DOHH2 (cell line): ENCODE results near the gene TFF1.

Experiments
- H3F3A ChIP-seq: fragments of 200-600 bp; sonication (generic), shearing (Covaris generic); 2 replicates; pipeline ENCODE4 v1.6.0; 2016; ENCODE audit warnings: antibody characterized with exemption, mild to moderate bottlenecking; ENCODE audit not compliant: control insufficient read depth, insufficient read depth
- H3K27ac ChIP-seq: fragments of 200-600 bp; sonication (generic); 2 replicates; pipeline ENCODE4 v1.5.1; 2014; ENCODE audit warnings: low read depth, mild to moderate bottlenecking, low read length, moderate library complexity
- H3K27me3 ChIP-seq: fragments of 200-600 bp; sonication (generic); 2 replicates; pipeline ENCODE4 v1.6.1; 2014; ENCODE audit warnings: mild to moderate bottlenecking, low read length, mixed read lengths; ENCODE audit not compliant: control insufficient read depth
- H3K36me3 ChIP-seq: fragments of 200-600 bp; sonication (generic); 2 replicates; pipeline ENCODE4 v1.6.1; 2014; ENCODE audit warnings: mild to moderate bottlenecking, low read length, moderate library complexity, mixed read lengths; ENCODE audit not compliant: control insufficient read depth
- H3K4me1 ChIP-seq: fragments of 200-600 bp; sonication (generic); 2 replicates; pipeline ENCODE4 v1.6.1; 2014; ENCODE audit warnings: mild to moderate bottlenecking, low read length, mixed read lengths; ENCODE audit not compliant: control insufficient read depth
- H3K4me2 ChIP-seq: fragments of 200-600 bp; sonication (generic); 2 replicates; pipeline ENCODE4 v1.6.0; 2014; ENCODE audit warnings: mild to moderate bottlenecking, low read length, moderate library complexity
- H3K4me3 ChIP-seq: fragments of 200-600 bp; sonication (generic); 2 replicates; pipeline ENCODE4 v1.5.1; 2014; ENCODE audit warnings: mild to moderate bottlenecking, low read length, mixed read lengths
- H3K79me2 ChIP-seq: fragments of 200-600 bp; sonication (generic); 2 replicates; pipeline ENCODE4 v1.6.1; 2014; ENCODE audit warnings: mild to moderate bottlenecking, low read length, mixed read lengths; ENCODE audit not compliant: control insufficient read depth
- H3K9me2 ChIP-seq: fragments of 200-600 bp; sonication (generic); replicated peaks from 2 replicates; pipeline ENCODE4 v1.6.1; 2014; ENCODE audit warnings: mild to moderate bottlenecking, low read length, mixed read lengths; ENCODE audit not compliant: control insufficient read depth
- H3K9me3 ChIP-seq: fragments of 200-600 bp; sonication (generic); 2 replicates; pipeline ENCODE4 v1.6.1; 2014; ENCODE audit warnings: antibody characterized with exemption, low read length, mixed read lengths; ENCODE audit not compliant: control insufficient read depth, insufficient read depth
- H4K20me1 ChIP-seq: fragments of 200-600 bp; sonication (generic); 2 replicates; pipeline ENCODE4 v1.6.0; 2014; ENCODE audit warnings: low read depth, mild to moderate bottlenecking, antibody characterized with exemption, low read length, moderate library complexity; ENCODE audit not compliant: control insufficient read depth, insufficient read depth
- EZH2phosphoT487 ChIP-seq: fragments of 200-600 bp; sonication (generic); IDR thresholded peaks from 2 replicates; pipeline ENCODE4 v1.6.1; 2017; ENCODE audit warnings: borderline replicate concordance, mild to moderate bottlenecking, antibody characterized with exemption, low read length, moderate library complexity, mixed read lengths
- TF ChIP-seq, protein P1 (sequence below): fragments of 200-600 bp; sonication (generic); IDR thresholded peaks from one replicate; pipeline ENCODE4 v1.5.1; 2014; ENCODE audit warnings: antibody characterized with exemption, mild to moderate bottlenecking, low read depth, low read length; ENCODE audit not compliant: poor library complexity, severe bottlenecking

Gene TFF1

DNA sequence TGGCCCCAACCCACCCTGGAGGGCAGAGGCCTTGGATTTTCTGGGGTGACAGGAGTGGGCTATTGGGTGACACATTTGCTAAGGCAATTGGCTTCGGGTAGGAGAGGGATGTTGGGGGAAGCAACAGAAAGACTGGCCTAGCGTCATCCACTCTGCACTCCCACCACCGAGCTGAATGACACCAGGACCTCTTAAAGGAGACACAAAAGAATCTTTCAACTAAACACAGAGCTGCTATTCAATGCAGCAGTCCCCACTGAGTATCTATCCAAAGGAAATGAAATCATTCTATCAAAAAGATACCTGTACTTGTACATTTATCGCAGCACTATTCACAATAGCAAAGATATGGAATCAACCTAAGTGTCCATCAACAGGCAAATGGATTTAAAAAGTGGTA is 21.7 kb downstream of the TFF1 start:
- no peak for TF ChIP-seq EZH2phosphoT487
- TF ChIP-seq, protein P1, sequence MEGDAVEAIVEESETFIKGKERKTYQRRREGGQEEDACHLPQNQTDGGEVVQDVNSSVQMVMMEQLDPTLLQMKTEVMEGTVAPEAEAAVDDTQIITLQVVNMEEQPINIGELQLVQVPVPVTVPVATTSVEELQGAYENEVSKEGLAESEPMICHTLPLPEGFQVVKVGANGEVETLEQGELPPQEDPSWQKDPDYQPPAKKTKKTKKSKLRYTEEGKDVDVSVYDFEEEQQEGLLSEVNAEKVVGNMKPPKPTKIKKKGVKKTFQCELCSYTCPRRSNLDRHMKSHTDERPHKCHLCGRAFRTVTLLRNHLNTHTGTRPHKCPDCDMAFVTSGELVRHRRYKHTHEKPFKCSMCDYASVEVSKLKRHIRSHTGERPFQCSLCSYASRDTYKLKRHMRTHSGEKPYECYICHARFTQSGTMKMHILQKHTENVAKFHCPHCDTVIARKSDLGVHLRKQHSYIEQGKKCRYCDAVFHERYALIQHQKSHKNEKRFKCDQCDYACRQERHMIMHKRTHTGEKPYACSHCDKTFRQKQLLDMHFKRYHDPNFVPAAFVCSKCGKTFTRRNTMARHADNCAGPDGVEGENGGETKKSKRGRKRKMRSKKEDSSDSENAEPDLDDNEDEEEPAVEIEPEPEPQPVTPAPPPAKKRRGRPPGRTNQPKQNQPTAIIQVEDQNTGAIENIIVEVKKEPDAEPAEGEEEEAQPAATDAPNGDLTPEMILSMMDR = no peak
- no peaks in the 10 kb centered on the region for H3F3A ChIP-seq
- H4K20me1 ChIP-seq = no peaks in the 10 kb centered on the region
- H3K79me2 ChIP-seq = no peaks in the 10 kb centered on the region
- H3K27ac ChIP-seq = no peak overlapping the region
- H3K36me3 ChIP-seq = no peaks in the 10 kb centered on the region
- H3K9me3 ChIP-seq = no peaks in the 10 kb centered on the region
- no peak overlapping the region for H3K4me3 ChIP-seq
- H3K9me2 ChIP-seq = no peaks in the 10 kb centered on the region
- no peaks in the 10 kb centered on the region for H3K4me1 ChIP-seq
- H3K27me3 ChIP-seq = no peaks in the 10 kb centered on the region; the same call in 1 of the 2 replicates
- H3K4me2 ChIP-seq = no peak overlapping the region

DNA sequence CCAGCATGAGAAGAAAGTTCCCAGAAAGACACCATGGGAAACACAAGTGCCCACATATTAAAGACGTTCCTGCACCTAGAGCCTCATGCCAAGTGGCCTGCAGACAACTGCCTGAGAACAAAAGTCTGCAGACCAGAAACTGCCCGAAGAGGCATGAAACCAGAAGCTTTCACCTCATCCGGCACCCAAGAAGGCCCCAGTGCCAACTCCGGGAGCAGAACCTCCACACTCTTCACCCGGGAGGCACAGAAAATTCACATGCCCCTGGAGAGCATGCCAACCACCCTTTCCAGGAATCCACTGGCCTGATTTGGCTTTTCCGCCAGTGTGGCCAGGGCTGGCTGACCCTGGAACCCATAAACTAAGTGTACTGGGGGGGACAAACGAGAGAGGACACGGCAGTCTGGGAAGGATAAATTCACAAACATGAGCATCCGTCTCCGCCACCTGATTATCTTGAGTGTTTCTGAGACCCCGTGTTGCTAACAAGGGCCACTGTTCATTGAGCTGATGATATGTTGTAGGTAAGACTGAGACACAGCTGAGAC is 22.3 kb downstream of the TFF1 start:
- Histone ChIP-seq H3K27me3 (no peaks in the 10 kb centered on the region; the same call in 1 of the 2 replicates), H3K79me2 (no peaks in the 10 kb centered on the region), H3K27ac (no peak overlapping the region), H3K4me1 (no peaks in the 10 kb centered on the region), H3K9me3 (no peaks in the 10 kb centered on the region), H4K20me1 (no peaks in the 10 kb centered on the region), H3F3A (no peaks in the 10 kb centered on the region), H3K4me3 (no peak overlapping the region), H3K36me3 (no peaks in the 10 kb centered on the region), H3K9me2 (no peaks in the 10 kb centered on the region), H3K4me2 (no peak overlapping the region)
- TF ChIP-seq EZH2phosphoT487 = no peak
- TF ChIP-seq, protein P1 = no peak

DNA sequence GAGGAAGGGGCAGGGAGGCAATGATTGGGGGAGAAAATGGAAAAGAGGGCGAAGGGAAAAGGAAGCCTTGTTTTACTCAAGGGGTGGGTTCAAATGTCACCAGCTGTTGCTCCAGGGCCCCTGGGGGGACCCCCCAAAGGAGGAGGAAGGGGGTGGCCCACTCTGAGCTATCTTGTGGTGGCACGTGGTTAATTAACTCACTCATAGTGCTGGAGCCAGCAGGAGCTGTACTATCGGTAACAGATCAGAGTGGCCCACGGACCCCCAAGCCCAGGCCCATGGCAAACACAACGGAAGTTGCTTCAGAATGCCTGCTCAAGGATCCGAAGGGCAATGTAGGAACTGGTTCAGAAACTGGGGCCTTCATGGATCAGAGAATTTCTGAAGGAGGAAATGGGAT is 22.8 kb downstream of the TFF1 start:
- H4K20me1 ChIP-seq = no peaks in the 10 kb centered on the region
- H3K9me2 ChIP-seq = no peaks in the 10 kb centered on the region
- no peak for TF ChIP-seq EZH2phosphoT487
- TF ChIP-seq, protein P1 = no peak
- no peaks in the 10 kb centered on the region for H3K9me3 ChIP-seq
- H3K4me1 ChIP-seq = no peaks in the 10 kb centered on the region
- no peak overlapping the region for H3K4me2 ChIP-seq
- H3K27ac ChIP-seq = no peak overlapping the region
- no peaks in the 10 kb centered on the region for H3F3A ChIP-seq
- no peaks in the 10 kb centered on the region for H3K79me2 ChIP-seq
- no peaks in the 10 kb centered on the region for H3K36me3 ChIP-seq
- no peak overlapping the region for H3K4me3 ChIP-seq
- H3K27me3 ChIP-seq = no peaks in the 10 kb centered on the region; the same call in 1 of the 2 replicates
